ENCODE results near the gene MXD3. TPM values are rescaled to one million over a fixed set of nuclear protein-coding genes. Genes with fewer than 3 reads are reported as not detected.

Gene MXD3
- total RNA-seq, 1 experiment from 2014 or later = 36.3 TPM

GRCh38 chr5:177325868-177326381 is 14.2 kb upstream of the MXD3 start:
- BruUV-seq (replicated peaks) = no TSS peak
- no peaks in the 10 kb centered on the region for H3K27me3 Mint-ChIP-seq (ENCODE audit: unreplicated experiment)
- H3K9me3 Mint-ChIP-seq (ENCODE audit: low read depth, unreplicated experiment) = no peaks in the 10 kb centered on the region
- intact Hi-C loops (cut with micrococcal nuclease; ENCODE audit: unreplicated experiment) = no loop called here
- TF ChIP-seq CTCF (IDR thresholded peaks at IDR 0.05; ENCODE audit: unreplicated experiment) = no peak
- peak; percentile 44 for DNase-seq
- H3K27ac Mint-ChIP-seq (ENCODE audit: unreplicated experiment) = peak overlapping the region; percentile 55
- CTCF ChIA-PET = interaction anchor here (0.7 to 1.5 kb wide), 4 partner anchors 10 to 63 kb away, joined by 3 to 16 read pairs (median 3); partner anchors contain the start of gene LMAN2
- peaks cover 52% of the 10 kb centered on the region for H3K4me1 Mint-ChIP-seq (ENCODE audit: low read depth, unreplicated experiment)
- H3K4me3 Mint-ChIP-seq (ENCODE audit: low read depth, unreplicated experiment) = peak overlapping the region; percentile 46
- peaks cover 70% of the 10 kb centered on the region for H3K36me3 Mint-ChIP-seq (ENCODE audit: insufficient read depth, unreplicated experiment)

- Mint-ChIP-seq H3K27ac (ENCODE audit: unreplicated experiment) (no peak overlapping the region), H3K27me3 (ENCODE audit: unreplicated experiment) (no peaks in the 10 kb centered on the region), H3K4me3 (ENCODE audit: low read depth, unreplicated experiment) (no peak overlapping the region), H3K9me3 (ENCODE audit: low read depth, unreplicated experiment) (no peaks in the 10 kb centered on the region), H3K36me3 (ENCODE audit: insufficient read depth, unreplicated experiment) (peaks cover 44% of the 10 kb centered on the region), H3K4me1 (ENCODE audit: low read depth, unreplicated experiment) (peaks cover 47% of the 10 kb centered on the region)
- intact Hi-C loops (cut with micrococcal nuclease; ENCODE audit: unreplicated experiment) = no loop called here
- CTCF ChIA-PET = no interaction called here
- BruUV-seq (replicated peaks) = no TSS peak
- DNase-seq = no peak
- TF ChIP-seq CTCF (IDR thresholded peaks at IDR 0.05; ENCODE audit: unreplicated experiment) = no peak
Measured at GRCh38 chr5:177320879-177321278, 9.2 kb upstream of the MXD3 start.

GRCh38 chr5:177319913-177320588 is 8.4 kb upstream of the MXD3 start:
- peaks cover 41% of the 10 kb centered on the region for H3K4me1 Mint-ChIP-seq (ENCODE audit: low read depth, unreplicated experiment)
- H3K9me3 Mint-ChIP-seq (ENCODE audit: low read depth, unreplicated experiment) = no peaks in the 10 kb centered on the region
- intact Hi-C loops (cut with micrococcal nuclease; ENCODE audit: unreplicated experiment) = loop anchor here (2.0 to 5.0 kb wide), 2 partner anchors 32 to 71 kb away; partner anchors contain the start of gene LMAN2
- H3K36me3 Mint-ChIP-seq (ENCODE audit: insufficient read depth, unreplicated experiment) = peaks cover 37% of the 10 kb centered on the region
- CTCF ChIA-PET = no interaction called here
- H3K4me3 Mint-ChIP-seq (ENCODE audit: low read depth, unreplicated experiment) = no peak overlapping the region
- H3K27me3 Mint-ChIP-seq (ENCODE audit: unreplicated experiment) = no peaks in the 10 kb centered on the region
- H3K27ac Mint-ChIP-seq (ENCODE audit: unreplicated experiment) = no peak overlapping the region
- TF ChIP-seq CTCF (IDR thresholded peaks at IDR 0.05; ENCODE audit: unreplicated experiment) = no peak
- DNase-seq = no peak
- BruUV-seq (replicated peaks) = no TSS peak

GRCh38 chr5:177317959-177318377 is 6.3 kb upstream of the MXD3 start:
- intact Hi-C loops (cut with micrococcal nuclease; ENCODE audit: unreplicated experiment) = loop anchor here (1.0 to 5.0 kb wide), 3 partner anchors 34 to 73 kb away; partner anchors contain the start of gene LMAN2
- peak overlapping the region; percentile 65 for H3K27ac Mint-ChIP-seq (ENCODE audit: unreplicated experiment)

More at GRCh38 chr5:177317959-177318377, 6.3 kb upstream of the MXD3 start:
- DNase-seq = peak; percentile 89
- Mint-ChIP-seq H3K9me3 (ENCODE audit: low read depth, unreplicated experiment) (no peaks in the 10 kb centered on the region), H3K36me3 (ENCODE audit: insufficient read depth, unreplicated experiment) (peaks cover 28% of the 10 kb centered on the region), H3K4me3 (ENCODE audit: low read depth, unreplicated experiment) (no peak overlapping the region), H3K4me1 (ENCODE audit: low read depth, unreplicated experiment) (peaks cover 39% of the 10 kb centered on the region), H3K27me3 (ENCODE audit: unreplicated experiment) (no peaks in the 10 kb centered on the region)
- no TSS peak for BruUV-seq (replicated peaks)
- CTCF ChIA-PET = interaction anchor here (0.6 to 3.0 kb wide), 8 partner anchors 8 to 137 kb away, joined by 3 to 18 read pairs (median 4); no protein-coding TSS in a partner anchor
- peak; percentile 86 for TF ChIP-seq CTCF (IDR thresholded peaks at IDR 0.05; ENCODE audit: unreplicated experiment)

Data from Calu3 (cell line).